ENCODE results near the gene NXT2.

NXT2 gene

DNA sequence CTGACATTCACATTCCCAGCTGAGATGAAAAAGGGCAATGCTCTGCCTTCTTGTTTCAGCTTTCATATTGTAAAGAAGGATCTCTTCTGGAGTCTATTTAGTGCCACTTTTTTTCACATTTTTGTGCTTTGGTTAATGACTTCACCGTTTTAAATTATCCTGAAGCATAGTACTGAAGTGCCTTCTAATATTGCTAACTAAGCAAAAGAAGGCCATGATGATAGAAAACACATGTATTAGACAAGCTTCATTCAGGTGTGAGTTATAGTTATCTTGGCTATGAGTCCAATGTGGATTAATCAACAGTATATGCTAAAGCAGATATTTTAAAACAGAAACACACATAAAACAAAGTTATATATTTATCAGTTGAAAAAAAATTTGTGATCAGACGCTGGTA lies 40.4 kb downstream of the NXT2 start:
- DNase-seq (ENCODE audit: insufficient read length, low spot score) (no peak), FAIRE-seq (no peak)
- TF ChIP-seq, protein P1, sequence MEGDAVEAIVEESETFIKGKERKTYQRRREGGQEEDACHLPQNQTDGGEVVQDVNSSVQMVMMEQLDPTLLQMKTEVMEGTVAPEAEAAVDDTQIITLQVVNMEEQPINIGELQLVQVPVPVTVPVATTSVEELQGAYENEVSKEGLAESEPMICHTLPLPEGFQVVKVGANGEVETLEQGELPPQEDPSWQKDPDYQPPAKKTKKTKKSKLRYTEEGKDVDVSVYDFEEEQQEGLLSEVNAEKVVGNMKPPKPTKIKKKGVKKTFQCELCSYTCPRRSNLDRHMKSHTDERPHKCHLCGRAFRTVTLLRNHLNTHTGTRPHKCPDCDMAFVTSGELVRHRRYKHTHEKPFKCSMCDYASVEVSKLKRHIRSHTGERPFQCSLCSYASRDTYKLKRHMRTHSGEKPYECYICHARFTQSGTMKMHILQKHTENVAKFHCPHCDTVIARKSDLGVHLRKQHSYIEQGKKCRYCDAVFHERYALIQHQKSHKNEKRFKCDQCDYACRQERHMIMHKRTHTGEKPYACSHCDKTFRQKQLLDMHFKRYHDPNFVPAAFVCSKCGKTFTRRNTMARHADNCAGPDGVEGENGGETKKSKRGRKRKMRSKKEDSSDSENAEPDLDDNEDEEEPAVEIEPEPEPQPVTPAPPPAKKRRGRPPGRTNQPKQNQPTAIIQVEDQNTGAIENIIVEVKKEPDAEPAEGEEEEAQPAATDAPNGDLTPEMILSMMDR (IDR thresholded peaks at IDR 0.05; ENCODE audit: insufficient read depth, missing control alignments), result no peak

DNA sequence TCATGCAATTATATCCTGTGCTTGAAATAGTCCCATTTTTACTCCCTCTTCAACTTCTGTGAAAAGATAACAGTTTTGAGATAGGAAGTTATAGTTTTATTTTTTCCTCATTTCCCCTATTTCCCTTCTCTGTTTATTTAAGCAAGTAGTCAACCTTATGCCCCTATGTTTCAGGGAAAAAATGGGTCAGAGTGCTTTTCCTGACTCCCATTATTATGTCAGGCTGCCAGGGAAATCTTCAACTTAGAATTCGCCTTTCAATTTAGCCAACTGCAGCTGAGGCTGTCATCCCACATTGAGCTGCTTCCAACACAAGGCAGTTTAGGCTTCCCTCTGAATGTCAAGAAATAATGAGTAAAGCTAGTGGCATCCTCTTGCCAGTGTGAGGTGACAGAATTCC lies 42.3 kb downstream of the NXT2 start:
- TF ChIP-seq, protein P1 (IDR thresholded peaks at IDR 0.05; ENCODE audit: insufficient read depth, missing control alignments), result no peak
- no peak for DNase-seq (ENCODE audit: insufficient read length, low spot score)
- no peak for FAIRE-seq

DNA sequence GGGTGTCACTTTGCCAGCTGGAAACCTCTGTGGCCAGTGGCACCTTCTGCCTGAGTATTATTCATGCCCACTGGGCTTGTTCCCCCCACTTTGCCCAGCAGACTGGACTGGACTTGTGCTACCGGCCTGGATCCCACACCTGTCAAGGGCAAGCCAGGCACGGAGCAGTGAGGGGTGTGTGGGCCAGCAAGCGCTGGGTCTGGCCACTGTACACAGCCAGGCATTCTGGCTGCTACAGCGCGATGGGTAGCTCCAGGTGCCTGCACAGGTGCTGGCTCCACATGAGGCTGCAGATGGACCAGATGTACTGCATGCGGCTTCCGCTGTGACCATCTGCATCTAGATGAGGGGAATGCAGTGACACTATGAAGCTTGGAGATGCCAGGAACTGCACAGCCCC lies 48.8 kb downstream of the NXT2 start:
- TF ChIP-seq, protein P1 (IDR thresholded peaks at IDR 0.05; ENCODE audit: insufficient read depth, missing control alignments), result no peak
- no peak for FAIRE-seq
- DNase-seq (ENCODE audit: insufficient read length, low spot score), result no peak

DNA sequence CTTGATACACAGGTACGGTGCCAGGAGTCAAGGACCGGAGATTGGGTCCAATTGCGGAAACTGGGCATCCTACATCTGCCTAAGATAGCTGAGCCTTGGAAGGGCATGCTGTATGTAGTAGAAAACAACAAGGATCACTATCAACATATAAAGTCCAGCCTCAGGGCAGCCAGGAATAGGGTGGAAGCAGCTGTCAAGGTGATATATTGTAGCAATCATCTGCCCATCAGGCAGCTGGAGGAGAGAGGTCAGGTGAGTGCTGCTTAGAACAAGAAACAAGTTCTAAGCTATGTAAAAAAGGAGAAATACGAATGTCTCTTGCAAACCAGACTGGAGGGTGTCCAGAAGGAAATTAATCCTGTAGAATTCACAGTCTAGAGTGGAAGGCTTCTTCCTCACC lies 53.5 kb downstream of the NXT2 start:
- DNase-seq (ENCODE audit: insufficient read length, low spot score) (no peak), FAIRE-seq (no peak)
- TF ChIP-seq, protein P1 (IDR thresholded peaks at IDR 0.05; ENCODE audit: insufficient read depth, missing control alignments), result no peak
